Peyer's patch (tissue), 4 donors: ENCODE results near the gene SPATA2L. TPM values are rescaled to one million over a fixed set of nuclear protein-coding genes. Genes with fewer than 3 reads are reported as not detected.
A peak's percentile ranks its signal among the peaks of the same experiment; 100 is the strongest.
"Not testable (repeated sequence)": the region's sequence is repeated elsewhere in the genome, so short reads cannot be mapped to it uniquely, and the experiment has no call there.

Experiments
- DNase-seq, 3 donors: peaks; one replicate each; pipeline ENCODE4 v3.0.0-alpha.2; 2017 to 2019
- H3K27ac ChIP-seq, 4 donors: fragments of 200-600 bp; sonication (generic); one replicate each; pipeline ENCODE4 v1.5.1; 2016 to 2019
- H3K27me3 ChIP-seq, 2 donors: fragments of 200-600 bp; sonication (generic); one replicate each; pipeline ENCODE4 v1.5.1; 2019
- H3K36me3 ChIP-seq, 3 donors: fragments of 200-600 bp; sonication (generic); one replicate each; pipeline ENCODE4 v1.5.1; 2016 to 2019
- H3K4me1 ChIP-seq, 4 donors: fragments of 200-600 bp; sonication (generic); one replicate each; pipeline ENCODE4 v1.5.1; 2016 to 2019
- H3K4me3 ChIP-seq, 4 donors: fragments of 200-600 bp; sonication (generic); 1 replicate in 3 of 4; 2 replicates in 1 of 4; pipeline ENCODE4 v1.5.1; 2016 to 2019; ENCODE audit warnings: mild to moderate bottlenecking in 1 of 4
- H3K9me3 ChIP-seq, 4 donors: fragments of 200-600 bp; sonication (generic); one replicate each; pipeline ENCODE4 v1.5.1; 2016 to 2019; ENCODE audit warnings: mild to moderate bottlenecking in 1 of 4
- CTCF ChIP-seq, 6 experiments: fragments of 450-650 bp in 4 of 6; fragments of 200-600 bp in 2 of 6; sonication (generic) in 1 of 6; IDR thresholded peaks; one replicate each; pipeline ENCODE4 v1.5.1; 2017 to 2019; ENCODE audit warnings: antibody characterized with exemption in 6 of 6, mild to moderate bottlenecking in 3 of 6, moderate library complexity in 1 of 6
- POLR2A ChIP-seq, 2 donors: fragments of 450-650 bp; IDR thresholded peaks; one replicate each; pipeline ENCODE4 v1.5.1; 2017; ENCODE audit warnings: antibody characterized with exemption in 2 of 2, mild to moderate bottlenecking in 2 of 2, moderate library complexity in 2 of 2
- total RNA-seq, 4 donors: library from RNA; depleted of rRNA; stranded (reverse); fragments of >200 nt; gene quantifications; one replicate each; pipeline ENCODE4 v1.1.0, GENCODE V29; 2016

Gene SPATA2L
- total RNA-seq, 4 donors from 2014 or later = 19.0 to 44.7 (median 36.7) TPM

- peaks cover 0 to 13% (median 0%) of the 10 kb centered on the region in 4 donors for H3K4me1 ChIP-seq
- no peaks in the 10 kb centered on the region for H3K9me3 ChIP-seq
- H3K36me3 ChIP-seq = peaks cover 0 to 5% (median 0%) of the 10 kb centered on the region in 3 donors
- peak overlapping the region in 3 of 4 donors; percentile 40 to 89 (median 79) for H3K27ac ChIP-seq
- no peaks in the 10 kb centered on the region for H3K27me3 ChIP-seq
- no peak for TF ChIP-seq CTCF (IDR thresholded peaks at IDR 0.05)
- TF ChIP-seq POLR2A (IDR thresholded peaks at IDR 0.05) = no peak
- no peak for DNase-seq
- no peak overlapping the region for H3K4me3 ChIP-seq
Measured at GRCh38 chr16:89667633-89668032, 33.9 kb downstream of the SPATA2L start.

DNA sequence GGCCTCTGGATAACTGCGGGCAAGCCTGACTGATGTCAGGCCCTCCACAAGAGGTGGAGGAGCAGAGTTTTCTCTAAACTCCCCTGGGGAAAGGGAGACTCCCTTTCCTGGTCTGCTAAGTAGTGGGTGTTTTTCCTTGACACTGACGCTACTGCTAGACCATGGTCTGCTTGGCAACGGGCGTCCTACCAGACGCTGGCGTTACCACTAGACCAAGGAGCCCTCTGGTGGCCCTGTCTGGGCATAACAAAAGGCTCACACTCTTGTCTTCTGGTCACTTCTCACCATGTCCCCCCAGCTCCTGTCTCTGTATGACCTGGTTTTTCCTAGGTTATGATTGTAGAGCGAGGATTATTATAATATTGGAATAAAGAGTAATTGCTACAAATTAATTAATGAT, 34.5 kb downstream of the SPATA2L start:
- not testable (repeated sequence) for H3K9me3 ChIP-seq, H3K27me3 ChIP-seq, H3K27ac ChIP-seq, H3K36me3 ChIP-seq, H3K4me3 ChIP-seq, DNase-seq
- H3K4me1 ChIP-seq = peaks cover 0 to 13% (median 0%) of the 10 kb centered on the region in 4 donors
- peak in 2 of 6 experiments; percentile 10 to 16 for TF ChIP-seq CTCF (IDR thresholded peaks at IDR 0.05)

- not testable (repeated sequence) for H3K27ac ChIP-seq, H3K9me3 ChIP-seq, H3K4me1 ChIP-seq, H3K4me3 ChIP-seq, H3K27me3 ChIP-seq, H3K36me3 ChIP-seq, DNase-seq
Measured at GRCh38 chr16:89664238-89664637, 37.3 kb downstream of the SPATA2L start.

DNA sequence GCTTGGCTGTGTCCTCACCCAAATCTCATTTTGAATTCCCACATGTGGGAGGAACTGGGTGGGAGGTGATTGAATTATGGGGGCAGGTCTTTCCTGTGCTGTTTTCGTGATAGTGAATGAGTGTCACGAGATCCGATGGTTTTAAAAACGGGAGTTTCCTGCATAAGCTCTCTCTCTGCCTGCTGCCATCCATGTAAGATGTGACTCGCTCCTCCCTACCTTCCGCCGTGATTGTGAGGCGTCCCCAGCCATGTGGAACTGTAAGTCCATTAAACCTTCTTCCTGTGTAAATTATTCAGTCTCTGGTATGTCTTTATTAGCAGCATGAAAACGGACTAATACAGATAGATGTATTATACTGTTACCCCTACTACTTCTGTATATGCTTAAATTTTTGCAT, 40.3 kb downstream of the SPATA2L start:
- Histone ChIP-seq H3K36me3 (peaks cover 0 to 9% (median 0%) of the 10 kb centered on the region in 3 donors), H3K27me3 (no peaks in the 10 kb centered on the region), H3K4me1 (peaks cover 4 to 19% (median 10%) of the 10 kb centered on the region in 4 donors), H3K4me3 (no peak overlapping the region), H3K9me3 (no peaks in the 10 kb centered on the region), H3K27ac (no peak overlapping the region)
- TF ChIP-seq CTCF (IDR thresholded peaks at IDR 0.05) (no peak), POLR2A (IDR thresholded peaks at IDR 0.05) (no peak)
- DNase-seq = no peak

DNA sequence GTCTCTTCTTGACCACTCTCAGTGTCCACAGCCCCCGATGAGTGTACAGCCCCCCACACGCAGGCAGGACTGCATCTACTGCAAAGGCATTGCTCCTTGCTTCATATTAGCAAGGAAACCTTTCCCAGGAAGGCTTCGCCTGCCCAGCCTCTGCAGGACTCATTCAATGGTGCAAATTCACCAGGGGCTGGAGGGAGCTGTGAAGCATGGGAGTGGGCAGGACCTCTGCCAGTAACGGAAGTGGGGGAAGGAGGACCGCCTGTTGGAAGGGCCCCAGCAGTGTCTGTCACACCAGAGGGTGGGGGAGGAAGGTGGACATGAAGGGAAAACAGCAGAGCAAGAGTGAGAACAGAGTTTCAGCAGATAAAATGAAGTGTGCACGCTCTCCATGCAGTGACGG, 41.4 kb downstream of the SPATA2L start:
- H3K36me3 ChIP-seq = peaks cover 0 to 9% (median 0%) of the 10 kb centered on the region in 3 donors
- H3K27me3 ChIP-seq = no peaks in the 10 kb centered on the region

More for the DNA sequence above, 41.4 kb downstream of the SPATA2L start:
- H3K4me3 ChIP-seq = no peak overlapping the region
- peaks cover 4 to 27% (median 11%) of the 10 kb centered on the region in 4 donors for H3K4me1 ChIP-seq
- TF ChIP-seq POLR2A (IDR thresholded peaks at IDR 0.05) (no peak), CTCF (IDR thresholded peaks at IDR 0.05) (no peak)
- no peak for DNase-seq
- H3K9me3 ChIP-seq = no peaks in the 10 kb centered on the region
- H3K27ac ChIP-seq = no peak overlapping the region
